ENCODE results near the gene TTYH3.

DNA sequence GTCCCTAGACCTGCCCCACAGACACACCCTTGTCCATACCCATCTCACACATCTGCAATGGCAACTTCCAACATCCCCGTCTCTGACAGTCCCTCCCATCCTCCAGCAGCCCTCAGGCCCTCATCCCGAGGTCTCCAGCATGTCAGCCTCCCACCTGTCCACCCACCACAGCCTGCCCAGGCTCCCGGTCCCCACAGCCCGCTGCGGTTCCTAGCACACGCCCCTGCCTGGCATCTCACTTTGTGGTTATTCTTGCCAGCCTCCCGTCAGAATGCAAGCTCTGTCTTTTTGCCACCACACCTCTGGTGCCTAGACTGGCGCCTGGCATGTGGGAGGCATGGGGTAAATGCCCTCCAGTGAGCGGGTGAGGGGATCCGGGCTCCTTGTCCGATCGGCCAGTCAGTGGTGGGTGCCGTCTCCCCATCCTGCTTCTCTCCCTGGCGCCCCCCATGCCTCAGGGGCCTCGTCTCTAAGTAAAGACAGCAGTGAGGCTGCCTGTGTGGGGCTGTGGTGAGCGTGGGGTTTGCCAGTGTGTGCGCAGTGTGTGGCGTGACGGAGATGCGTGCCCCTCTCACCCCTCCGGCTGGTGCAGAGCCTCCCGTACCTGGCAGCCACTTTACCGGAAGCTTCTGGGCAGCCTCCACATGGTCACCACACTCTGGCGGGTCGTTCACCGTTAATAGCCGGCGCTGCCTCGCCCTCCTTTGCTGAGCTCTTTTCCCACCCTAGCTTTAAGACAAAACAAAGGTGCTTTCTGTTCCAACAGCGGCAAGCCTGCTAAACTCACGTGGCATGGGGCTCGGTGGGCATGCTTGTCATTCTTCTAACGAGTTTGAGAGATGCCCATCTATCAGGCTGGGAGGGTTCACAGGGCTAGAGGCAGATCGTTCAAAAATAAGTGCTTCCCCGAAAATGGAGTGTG is 28.5 kb upstream of the TTYH3 start:
- TF ChIP-seq, protein P1, sequence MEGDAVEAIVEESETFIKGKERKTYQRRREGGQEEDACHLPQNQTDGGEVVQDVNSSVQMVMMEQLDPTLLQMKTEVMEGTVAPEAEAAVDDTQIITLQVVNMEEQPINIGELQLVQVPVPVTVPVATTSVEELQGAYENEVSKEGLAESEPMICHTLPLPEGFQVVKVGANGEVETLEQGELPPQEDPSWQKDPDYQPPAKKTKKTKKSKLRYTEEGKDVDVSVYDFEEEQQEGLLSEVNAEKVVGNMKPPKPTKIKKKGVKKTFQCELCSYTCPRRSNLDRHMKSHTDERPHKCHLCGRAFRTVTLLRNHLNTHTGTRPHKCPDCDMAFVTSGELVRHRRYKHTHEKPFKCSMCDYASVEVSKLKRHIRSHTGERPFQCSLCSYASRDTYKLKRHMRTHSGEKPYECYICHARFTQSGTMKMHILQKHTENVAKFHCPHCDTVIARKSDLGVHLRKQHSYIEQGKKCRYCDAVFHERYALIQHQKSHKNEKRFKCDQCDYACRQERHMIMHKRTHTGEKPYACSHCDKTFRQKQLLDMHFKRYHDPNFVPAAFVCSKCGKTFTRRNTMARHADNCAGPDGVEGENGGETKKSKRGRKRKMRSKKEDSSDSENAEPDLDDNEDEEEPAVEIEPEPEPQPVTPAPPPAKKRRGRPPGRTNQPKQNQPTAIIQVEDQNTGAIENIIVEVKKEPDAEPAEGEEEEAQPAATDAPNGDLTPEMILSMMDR (conservative IDR thresholded peaks at IDR 0.05): no peak
- TF ChIP-seq EZH2 (IDR thresholded peaks at IDR 0.05; ENCODE audit: low read depth): no peak
